ENCODE measurements around the gene TRIM8. TPM values are rescaled to one million over a fixed set of nuclear protein-coding genes. Genes with fewer than 3 reads are reported as not detected.
A peak's percentile ranks its signal among the peaks of the same experiment; 100 is the strongest.

TRIM8 gene
- polyA plus RNA-seq, 3 donors: 39.4 to 183 (median 41.4) TPM

GRCh38 chr10:102610441-102610887 lies 33.8 kb upstream of the TRIM8 start:
- 100% methylated on average over 10 of the region's 10 CpGs for WGBS (ENCODE audit: insufficient coverage)
- Histone ChIP-seq H3K4me1 (ENCODE audit: control insufficient read depth in 1 of 2, insufficient read depth in 2 of 2, low read length in 2 of 2) (no peaks in the 10 kb centered on the region), H3K4me2 (replicated peaks; ENCODE audit: extremely low read depth, low read length, poor library complexity, severe bottlenecking) (no peak overlapping the region), H3K27me3 (ENCODE audit: control insufficient read depth in 2 of 2, insufficient read depth in 2 of 2, low read length in 2 of 2) (no peaks in the 10 kb centered on the region), H2AFZ (ENCODE audit: insufficient read depth, low read depth, low read length, poor library complexity, severe bottlenecking) (no peak overlapping the region), H3K4me3 (replicated peaks in 1 of 3; ENCODE audit: low read depth in 2 of 3, low read length in 3 of 3) (no peak overlapping the region), H3K27ac (ENCODE audit: low read depth in 1 of 2, low read length in 2 of 2) (no peak overlapping the region), H3K9me3 (replicated peaks in 1 of 2; ENCODE audit: control insufficient read depth in 1 of 2, insufficient read depth in 1 of 2, low read length in 2 of 2) (no peaks in the 10 kb centered on the region), H4K20me1 (ENCODE audit: insufficient read depth, low read length) (no peaks in the 10 kb centered on the region), H3K36me3 (replicated peaks in 1 of 2; ENCODE audit: control insufficient read depth in 1 of 2, insufficient read depth in 2 of 2, low read length in 2 of 2) (peaks cover 30 to 69% of the 10 kb centered on the region in 2 donors), H3K9ac (ENCODE audit: insufficient read depth, low read length, poor library complexity, severe bottlenecking) (no peak overlapping the region), H3K79me2 (ENCODE audit: insufficient read depth, low read length) (no peaks in the 10 kb centered on the region)
- peaks cover 58 to 78% of the 10 kb centered on the region in 2 donors for H3K36me3 Mint-ChIP-seq
- peaks cover 0 to 2% (median 0%) of the 10 kb centered on the region in 3 donors for H3K27me3 Mint-ChIP-seq (ENCODE audit: low read depth in 3 of 3)
- intact Hi-C loops (cut with micrococcal nuclease): no loop called here
- H3K27ac Mint-ChIP-seq: no peak overlapping the region
- no peaks in the 10 kb centered on the region for H3K9me3 Mint-ChIP-seq
- H3K4me3 Mint-ChIP-seq: no peak overlapping the region
- no peak for DNase-seq
- peaks cover 2% of the 10 kb centered on the region for H3K4me1 Mint-ChIP-seq
- no peak for TF ChIP-seq CTCF (IDR thresholded peaks at IDR 0.05)

GRCh38 chr10:102611514-102612087 lies 32.7 kb upstream of the TRIM8 start:
- no peaks in the 10 kb centered on the region for H3K27me3 ChIP-seq (ENCODE audit: control insufficient read depth in 2 of 2, insufficient read depth in 2 of 2, low read length in 2 of 2)
- H3K4me1 ChIP-seq (ENCODE audit: control insufficient read depth in 1 of 2, insufficient read depth in 2 of 2, low read length in 2 of 2): no peaks in the 10 kb centered on the region
- H3K36me3 ChIP-seq (replicated peaks in 1 of 2; ENCODE audit: control insufficient read depth in 1 of 2, insufficient read depth in 2 of 2, low read length in 2 of 2): peaks cover 30 to 68% of the 10 kb centered on the region in 2 donors
- no peak overlapping the region for H2AFZ ChIP-seq (ENCODE audit: insufficient read depth, low read depth, low read length, poor library complexity, severe bottlenecking)
- no peaks in the 10 kb centered on the region for H3K9me3 Mint-ChIP-seq
- no peak overlapping the region for H3K27ac ChIP-seq (ENCODE audit: low read depth in 1 of 2, low read length in 2 of 2)
- peaks cover 0 to 4% (median 0%) of the 10 kb centered on the region in 3 donors for H3K27me3 Mint-ChIP-seq (ENCODE audit: low read depth in 3 of 3)
- DNase-seq: no peak
- H3K4me3 ChIP-seq (replicated peaks in 1 of 3; ENCODE audit: low read depth in 2 of 3, low read length in 3 of 3): no peak overlapping the region
- no peak overlapping the region for H3K4me3 Mint-ChIP-seq
- H4K20me1 ChIP-seq (ENCODE audit: insufficient read depth, low read length): no peaks in the 10 kb centered on the region
- no peak for TF ChIP-seq CTCF (IDR thresholded peaks at IDR 0.05)
- H3K9ac ChIP-seq (ENCODE audit: insufficient read depth, low read length, poor library complexity, severe bottlenecking): no peak overlapping the region
- H3K4me1 Mint-ChIP-seq: peaks cover 2% of the 10 kb centered on the region
- 87% methylated on average over 3 of the region's 4 CpGs for WGBS (ENCODE audit: insufficient coverage)
- H3K4me2 ChIP-seq (replicated peaks; ENCODE audit: extremely low read depth, low read length, poor library complexity, severe bottlenecking): no peak overlapping the region
- peaks cover 53 to 78% of the 10 kb centered on the region in 2 donors for H3K36me3 Mint-ChIP-seq
- intact Hi-C loops (cut with micrococcal nuclease): no loop called here
- H3K9me3 ChIP-seq (replicated peaks in 1 of 2; ENCODE audit: control insufficient read depth in 1 of 2, insufficient read depth in 1 of 2, low read length in 2 of 2): no peaks in the 10 kb centered on the region
- no peaks in the 10 kb centered on the region for H3K79me2 ChIP-seq (ENCODE audit: insufficient read depth, low read length)
- H3K27ac Mint-ChIP-seq: peak overlapping the region in 1 of 7 donors; percentile 45
